ENCODE results near the gene BAIAP2L1.

BAIAP2L1 gene

GRCh38 chr7:98341106-98341505, 59.8 kb downstream of the BAIAP2L1 start:
- TF ChIP-seq ZFX (IDR thresholded peaks at IDR 0.05) (no peak), CTCF (conservative IDR thresholded peaks at IDR 0.05) (no peak)
- no peak overlapping the region for H3K27ac ChIP-seq

GRCh38 chr7:98339043-98339442, 61.8 kb downstream of the BAIAP2L1 start:
- TF ChIP-seq CTCF (conservative IDR thresholded peaks at IDR 0.05) = no peak
- no peak for TF ChIP-seq ZFX (IDR thresholded peaks at IDR 0.05)
- no peak overlapping the region for H3K27ac ChIP-seq

- H3K27ac ChIP-seq = no peak overlapping the region
Measured at GRCh38 chr7:98338441-98338840, 62.4 kb downstream of the BAIAP2L1 start.

GRCh38 chr7:98335411-98335977, 65.4 kb downstream of the BAIAP2L1 start:
- no peak overlapping the region for H3K27ac ChIP-seq
- TF ChIP-seq CTCF (conservative IDR thresholded peaks at IDR 0.05) (no peak), ZFX (IDR thresholded peaks at IDR 0.05) (no peak)

More at GRCh38 chr7:98338441-98338840, 62.4 kb downstream of the BAIAP2L1 start:
- TF ChIP-seq ZFX (IDR thresholded peaks at IDR 0.05) (no peak), CTCF (conservative IDR thresholded peaks at IDR 0.05) (no peak)

- no peak for TF ChIP-seq ZFX (IDR thresholded peaks at IDR 0.05)
- TF ChIP-seq CTCF (conservative IDR thresholded peaks at IDR 0.05) = no peak
- H3K27ac ChIP-seq = no peak overlapping the region
Measured at GRCh38 chr7:98334081-98334480, 66.8 kb downstream of the BAIAP2L1 start.

- TF ChIP-seq ZFX (IDR thresholded peaks at IDR 0.05) (no peak), CTCF (conservative IDR thresholded peaks at IDR 0.05) (no peak)
Measured at GRCh38 chr7:98330926-98331529, 69.9 kb downstream of the BAIAP2L1 start.

GRCh38 chr7:98329791-98330373, 71.0 kb downstream of the BAIAP2L1 start:
- no peak for TF ChIP-seq ZFX (IDR thresholded peaks at IDR 0.05)
- TF ChIP-seq CTCF (conservative IDR thresholded peaks at IDR 0.05) = no peak
- no peak overlapping the region for H3K27ac ChIP-seq

More at GRCh38 chr7:98330926-98331529, 69.9 kb downstream of the BAIAP2L1 start:
- no peak overlapping the region for H3K27ac ChIP-seq

Measured in C4-2B (cell line).